GM12873 (cell line): ENCODE data around the gene RASSF8.

ENCODE experiments used
- CTCF ChIP-seq: IDR thresholded peaks from 2 replicates; pipeline ENCODE4 v1.5.1; 2012; ENCODE audit warnings: low read depth, mild to moderate bottlenecking, moderate library complexity, low read length, control low read depth; ENCODE audit not compliant: insufficient read depth; ENCODE audit errors: missing control alignments

RASSF8 gene

GRCh38 chr12:26036877-26037276 lies 78.4 kb downstream of the RASSF8 start:
- TF ChIP-seq CTCF: no peak

GRCh38 chr12:26037615-26038220 lies 79.2 kb downstream of the RASSF8 start:
- TF ChIP-seq CTCF: no peak

GRCh38 chr12:26042645-26043044 lies 84.2 kb downstream of the RASSF8 start:
- TF ChIP-seq CTCF: no peak

- TF ChIP-seq CTCF: no peak
Measured at GRCh38 chr12:26043135-26044006, 84.9 kb downstream of the RASSF8 start.

- TF ChIP-seq CTCF: no peak
Measured at GRCh38 chr12:26044007-26044394, 85.5 kb downstream of the RASSF8 start.

GRCh38 chr12:26044592-26044991 lies 86.1 kb downstream of the RASSF8 start:
- no peak for TF ChIP-seq CTCF

GRCh38 chr12:26046203-26046602 lies 87.7 kb downstream of the RASSF8 start:
- TF ChIP-seq CTCF: no peak
